Panc1 (cell line): ENCODE measurements around the gene PCDH1. TPM values are rescaled to one million over a fixed set of nuclear protein-coding genes. Genes with fewer than 3 reads are reported as not detected.

Experiments
- ATAC-seq: fragments of 200-7000 bp; cut with Tn5 transposase; 2 replicates; pipeline ENCODE4 v1.9.1; 2020; ENCODE audit warnings: mild to moderate bottlenecking, moderate library complexity
- BruUV-seq: library from RNA; stranded (reverse); fragments of 400-500 nt; replicated peaks from 2 replicates; lab custom pipeline; 2021; lab: Mats Ljungman, UMichigan
- CTCF ChIA-PET: fragments of 300-600 bp; sonication (Branson Sonifier 250); formaldehyde crosslinking; loops from one replicate; lab custom pipeline; 2022; ENCODE audit warnings: antibody characterized with exemption; lab: Charles Lee
- POLR2A ChIA-PET: fragments of 300-600 bp; sonication (Branson Sonifier 250); formaldehyde crosslinking; loops from one replicate; lab custom pipeline; 2022; ENCODE audit warnings: antibody characterized with exemption; lab: Charles Lee
- DNase-seq: peaks from one replicate; pipeline ENCODE4 v3.0.0-alpha.2; 2010; ENCODE audit warnings: low read depth, low spot score
- H3K27ac ChIP-seq: 2 replicates; pipeline ENCODE4 v1.5.1; 2011; ENCODE audit warnings: mild to moderate bottlenecking, low read length, inconsistent platforms
- H3K27me3 ChIP-seq: fragments of 200-500 bp; sonication (Bioruptor generic); 2 replicates; pipeline ENCODE4 v1.6.0; 2014; ENCODE audit warnings: low read length, inconsistent platforms; ENCODE audit not compliant: control insufficient read depth, insufficient read depth
- H3K36me3 ChIP-seq: fragments of 200-500 bp; sonication (Bioruptor generic); 2 replicates; pipeline ENCODE4 v1.5.1; 2014; ENCODE audit warnings: inconsistent platforms, mild to moderate bottlenecking, low read length, moderate library complexity; ENCODE audit not compliant: control insufficient read depth, insufficient read depth
- H3K4me1 ChIP-seq: 2 replicates; pipeline ENCODE4 v1.5.1; 2011; ENCODE audit warnings: inconsistent platforms, mild to moderate bottlenecking, low read length, moderate library complexity; ENCODE audit not compliant: control insufficient read depth, insufficient read depth
- H3K4me3 ChIP-seq, 2 experiments: 2 replicates each; pipeline ENCODE4 v1.5.1; 2011 to 2012; ENCODE audit warnings: low read depth in 2 of 2, low read length in 2 of 2, mild to moderate bottlenecking in 2 of 2, inconsistent platforms in 1 of 2, moderate library complexity in 1 of 2
- H3K9me3 ChIP-seq: fragments of 200-500 bp; sonication (Bioruptor generic); 2 replicates; pipeline ENCODE4 v1.5.1; 2014; ENCODE audit warnings: low read depth, mild to moderate bottlenecking, inconsistent platforms, low read length, moderate library complexity; ENCODE audit not compliant: control insufficient read depth, insufficient read depth
- POLR2AphosphoS5 ChIP-seq: IDR thresholded peaks from 2 replicates; pipeline ENCODE4 v1.6.1; 2012; ENCODE audit warnings: mild to moderate bottlenecking, low read depth, low read length, moderate library complexity
- SIN3A ChIP-seq: IDR thresholded peaks from 2 replicates; pipeline ENCODE4 v1.6.1; 2012; ENCODE audit warnings: low read depth, mild to moderate bottlenecking, low read length, moderate library complexity, borderline replicate concordance; ENCODE audit not compliant: insufficient read depth
- TCF7L2 ChIP-seq: IDR thresholded peaks from 2 replicates; pipeline ENCODE4 v1.6.1; 2011; ENCODE audit warnings: mild to moderate bottlenecking, low read depth, low read length, inconsistent platforms
- in situ Hi-C: cut with HindIII; loops from 2 replicates; pipeline ENCODE4 v1.10.0; 2016; ENCODE audit warnings: low sequenced_read_pairs, low pct_unique_long_range_greater_than_20kb
- intact Hi-C: fragments of 100-400 bp; cut with micrococcal nuclease; formaldehyde crosslinking; loops from one replicate; pipeline ENCODE4 v1.10.0; 2022; ENCODE audit not compliant: unreplicated experiment
- total RNA-seq: library from RNA; stranded (reverse); gene quantifications from one replicate; pipeline ENCODE4 v1.2.1, GENCODE V29; 2021; ENCODE audit not compliant: unreplicated experiment
- TF ChIP-seq, protein P1 (sequence below), 2 experiments: IDR thresholded peaks; 2 replicates each; pipeline ENCODE4 v1.6.1; 2011 to 2012; ENCODE audit warnings: low read depth in 2 of 2, control low read depth in 1 of 2, low read length in 1 of 2, mild to moderate bottlenecking in 1 of 2, moderate library complexity in 1 of 2; ENCODE audit not compliant: insufficient read depth in 1 of 2
- TF ChIP-seq, protein P2 (sequence below): fragments of 450-650 bp; IDR thresholded peaks from 2 replicates; pipeline ENCODE4 v1.5.1; 2017; ENCODE audit warnings: mild to moderate bottlenecking

The PCDH1 gene
- total RNA-seq, 1 experiment from 2014 or later = 9.0 TPM

DNA sequence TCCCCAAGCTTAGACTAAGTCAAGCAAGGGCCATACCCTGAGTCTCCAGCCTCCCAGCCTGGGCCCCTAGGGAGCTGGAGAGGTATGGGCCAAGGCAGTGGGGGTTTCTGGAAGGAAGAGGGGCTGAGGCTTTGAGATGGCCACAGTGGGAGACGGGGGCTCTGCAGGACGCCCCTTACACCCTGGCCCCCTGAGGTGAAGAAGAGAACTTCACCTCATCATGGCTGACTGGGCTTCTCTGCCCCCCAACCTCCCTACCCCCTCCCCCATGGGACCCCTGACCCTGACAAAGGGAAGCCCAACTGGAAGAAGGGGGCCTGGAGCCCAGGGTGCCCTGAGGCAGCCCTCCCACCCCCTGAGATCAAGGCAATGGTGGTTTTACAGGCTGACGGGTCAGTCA is 25.8 kb downstream of the PCDH1 start:
- POLR2A ChIA-PET = no interaction called here
- Histone ChIP-seq H3K27ac (no peak overlapping the region), H3K36me3 (no peaks in the 10 kb centered on the region; the same call in 1 of the 2 replicates), H3K4me1 (peaks cover 9% of the 10 kb centered on the region), H3K27me3 (no peaks in the 10 kb centered on the region), H3K4me3 (no peak overlapping the region), H3K9me3 (no peaks in the 10 kb centered on the region)
- CTCF ChIA-PET = no interaction called here
- no peak for TF ChIP-seq TCF7L2
- TF ChIP-seq, protein P1, sequence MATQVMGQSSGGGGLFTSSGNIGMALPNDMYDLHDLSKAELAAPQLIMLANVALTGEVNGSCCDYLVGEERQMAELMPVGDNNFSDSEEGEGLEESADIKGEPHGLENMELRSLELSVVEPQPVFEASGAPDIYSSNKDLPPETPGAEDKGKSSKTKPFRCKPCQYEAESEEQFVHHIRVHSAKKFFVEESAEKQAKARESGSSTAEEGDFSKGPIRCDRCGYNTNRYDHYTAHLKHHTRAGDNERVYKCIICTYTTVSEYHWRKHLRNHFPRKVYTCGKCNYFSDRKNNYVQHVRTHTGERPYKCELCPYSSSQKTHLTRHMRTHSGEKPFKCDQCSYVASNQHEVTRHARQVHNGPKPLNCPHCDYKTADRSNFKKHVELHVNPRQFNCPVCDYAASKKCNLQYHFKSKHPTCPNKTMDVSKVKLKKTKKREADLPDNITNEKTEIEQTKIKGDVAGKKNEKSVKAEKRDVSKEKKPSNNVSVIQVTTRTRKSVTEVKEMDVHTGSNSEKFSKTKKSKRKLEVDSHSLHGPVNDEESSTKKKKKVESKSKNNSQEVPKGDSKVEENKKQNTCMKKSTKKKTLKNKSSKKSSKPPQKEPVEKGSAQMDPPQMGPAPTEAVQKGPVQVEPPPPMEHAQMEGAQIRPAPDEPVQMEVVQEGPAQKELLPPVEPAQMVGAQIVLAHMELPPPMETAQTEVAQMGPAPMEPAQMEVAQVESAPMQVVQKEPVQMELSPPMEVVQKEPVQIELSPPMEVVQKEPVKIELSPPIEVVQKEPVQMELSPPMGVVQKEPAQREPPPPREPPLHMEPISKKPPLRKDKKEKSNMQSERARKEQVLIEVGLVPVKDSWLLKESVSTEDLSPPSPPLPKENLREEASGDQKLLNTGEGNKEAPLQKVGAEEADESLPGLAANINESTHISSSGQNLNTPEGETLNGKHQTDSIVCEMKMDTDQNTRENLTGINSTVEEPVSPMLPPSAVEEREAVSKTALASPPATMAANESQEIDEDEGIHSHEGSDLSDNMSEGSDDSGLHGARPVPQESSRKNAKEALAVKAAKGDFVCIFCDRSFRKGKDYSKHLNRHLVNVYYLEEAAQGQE (IDR thresholded peaks at IDR 0.05; ENCODE audit: insufficient read depth in 1 of 2, low read depth in 2 of 2, low read length in 1 of 2) = no peak
- TF ChIP-seq SIN3A = no peak
- TF ChIP-seq, protein P2, sequence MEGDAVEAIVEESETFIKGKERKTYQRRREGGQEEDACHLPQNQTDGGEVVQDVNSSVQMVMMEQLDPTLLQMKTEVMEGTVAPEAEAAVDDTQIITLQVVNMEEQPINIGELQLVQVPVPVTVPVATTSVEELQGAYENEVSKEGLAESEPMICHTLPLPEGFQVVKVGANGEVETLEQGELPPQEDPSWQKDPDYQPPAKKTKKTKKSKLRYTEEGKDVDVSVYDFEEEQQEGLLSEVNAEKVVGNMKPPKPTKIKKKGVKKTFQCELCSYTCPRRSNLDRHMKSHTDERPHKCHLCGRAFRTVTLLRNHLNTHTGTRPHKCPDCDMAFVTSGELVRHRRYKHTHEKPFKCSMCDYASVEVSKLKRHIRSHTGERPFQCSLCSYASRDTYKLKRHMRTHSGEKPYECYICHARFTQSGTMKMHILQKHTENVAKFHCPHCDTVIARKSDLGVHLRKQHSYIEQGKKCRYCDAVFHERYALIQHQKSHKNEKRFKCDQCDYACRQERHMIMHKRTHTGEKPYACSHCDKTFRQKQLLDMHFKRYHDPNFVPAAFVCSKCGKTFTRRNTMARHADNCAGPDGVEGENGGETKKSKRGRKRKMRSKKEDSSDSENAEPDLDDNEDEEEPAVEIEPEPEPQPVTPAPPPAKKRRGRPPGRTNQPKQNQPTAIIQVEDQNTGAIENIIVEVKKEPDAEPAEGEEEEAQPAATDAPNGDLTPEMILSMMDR = no peak
- TF ChIP-seq POLR2AphosphoS5 = no peak
- in situ Hi-C loops (no loop called here), intact Hi-C loops (no loop called here)
- DNase-seq = no peak
- ATAC-seq = no peak
- no TSS peak for BruUV-seq

DNA sequence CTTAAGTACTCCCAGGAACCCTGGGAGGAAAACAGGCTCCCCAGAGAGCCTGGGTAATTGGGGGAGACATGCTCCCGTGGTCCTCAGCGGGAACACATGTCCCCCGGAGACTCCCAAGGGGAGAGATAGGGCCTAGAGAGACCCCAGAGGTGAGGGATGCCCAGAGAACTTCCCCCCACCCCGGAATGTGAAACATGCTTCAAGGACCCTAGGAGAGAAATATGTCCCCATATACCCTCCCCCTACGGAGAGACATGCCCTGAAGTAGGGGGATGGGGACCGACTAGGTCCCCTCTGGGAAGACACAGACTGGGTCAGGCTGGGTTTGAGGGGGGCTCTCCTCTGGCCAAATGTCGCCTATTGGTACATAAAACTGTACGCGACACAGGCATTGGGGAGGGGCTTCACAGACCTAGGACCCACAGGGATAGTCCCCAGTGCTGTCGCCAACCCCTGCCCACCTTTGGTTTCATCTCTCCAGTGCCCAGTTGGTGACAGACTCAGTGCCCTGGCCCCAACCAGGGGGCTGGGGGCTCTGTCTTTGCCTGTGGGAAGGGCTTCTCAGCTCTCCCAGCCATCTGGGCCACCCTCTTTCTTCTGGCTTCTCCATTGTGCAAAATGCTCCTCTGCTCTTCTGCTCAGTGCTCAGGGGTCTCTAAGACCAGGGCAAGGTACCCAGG is 26.9 kb downstream of the PCDH1 start:
- BruUV-seq = no TSS peak
- CTCF ChIA-PET = no interaction called here
- DNase-seq = no peak
- intact Hi-C loops (no loop called here), in situ Hi-C loops (no loop called here)
- ATAC-seq = no peak
- H3K4me3 ChIP-seq = peak overlapping the region in 1 of 2 experiments; percentile 88; a peak in 2 of 4 replicates
- TF ChIP-seq POLR2AphosphoS5 (no peak), TCF7L2 (no peak), SIN3A (no peak)
- TF ChIP-seq, protein P1 (IDR thresholded peaks at IDR 0.05; ENCODE audit: insufficient read depth in 1 of 2, low read depth in 2 of 2, low read length in 1 of 2) = no peak
- TF ChIP-seq, protein P2 = no peak
- H3K36me3 ChIP-seq = no peaks in the 10 kb centered on the region; the same call in 1 of the 2 replicates
- peaks cover 9% of the 10 kb centered on the region for H3K4me1 ChIP-seq
- no peaks in the 10 kb centered on the region for H3K9me3 ChIP-seq
- POLR2A ChIA-PET = no interaction called here
- no peaks in the 10 kb centered on the region for H3K27me3 ChIP-seq
- peak overlapping the region; percentile 74; the same call in 1 of the 2 replicates for H3K27ac ChIP-seq
